MM.1S (cell line): ENCODE measurements around the gene CCT6B.
A peak's percentile ranks its signal among the peaks of the same experiment; 100 is the strongest.

Experiments used
- DNase-seq: peaks from one replicate; pipeline ENCODE4 v3.0.0-alpha.2; 2015
- H2AFZ ChIP-seq: fragments of 300-600 bp; sonication (generic); 2 replicates; pipeline ENCODE4 v1.6.0; 2016; ENCODE audit warnings: antibody characterized with exemption, low read length
- H3F3A ChIP-seq: fragments of 300-600 bp; sonication (generic); 2 replicates; pipeline ENCODE4 v1.6.1; 2016; ENCODE audit warnings: mild to moderate bottlenecking, antibody characterized with exemption, low read length, moderate library complexity, mixed read lengths; ENCODE audit not compliant: insufficient read depth
- H3K27ac ChIP-seq: fragments of 300-600 bp; sonication (generic); 2 replicates; pipeline ENCODE4 v1.5.1; 2016; ENCODE audit warnings: mild to moderate bottlenecking, low read length
- H3K27me3 ChIP-seq: fragments of 300-600 bp; sonication (generic); replicated peaks from 2 replicates; pipeline ENCODE4 v1.6.0; 2016; ENCODE audit warnings: low read length; ENCODE audit not compliant: insufficient read depth
- H3K36me3 ChIP-seq: fragments of 300-600 bp; sonication (generic); replicated peaks from 2 replicates; pipeline ENCODE4 v1.6.1; 2016; ENCODE audit warnings: mild to moderate bottlenecking, low read length, mixed read lengths; ENCODE audit not compliant: insufficient read depth
- H3K4me1 ChIP-seq: fragments of 300-600 bp; sonication (generic); 2 replicates; pipeline ENCODE4 v1.6.1; 2016; ENCODE audit warnings: low read length, mixed read lengths
- H3K4me2 ChIP-seq: fragments of 300-600 bp; sonication (generic); 2 replicates; pipeline ENCODE4 v1.6.0; 2016; ENCODE audit warnings: low read depth, low read length
- H3K4me3 ChIP-seq: fragments of 300-600 bp; sonication (generic); 2 replicates; pipeline ENCODE4 v1.5.1; 2016; ENCODE audit warnings: low read length, mixed read lengths
- H3K79me2 ChIP-seq: fragments of 300-600 bp; sonication (generic); 2 replicates; pipeline ENCODE4 v1.6.1; 2016; ENCODE audit warnings: mixed run types, low read length, mixed read lengths
- H3K9ac ChIP-seq: fragments of 300-600 bp; sonication (generic); 2 replicates; pipeline ENCODE4 v1.6.1; 2016; ENCODE audit warnings: low read length, mixed read lengths
- H3K9me2 ChIP-seq: fragments of 300-600 bp; sonication (generic); replicated peaks from 2 replicates; pipeline ENCODE4 v1.6.1; 2016; ENCODE audit warnings: mild to moderate bottlenecking, low read length, mixed read lengths; ENCODE audit not compliant: insufficient read depth
- H3K9me3 ChIP-seq: fragments of 300-600 bp; sonication (generic); replicated peaks from 2 replicates; pipeline ENCODE4 v1.6.1; 2016; ENCODE audit warnings: mild to moderate bottlenecking, low read length, mixed read lengths; ENCODE audit not compliant: insufficient read depth
- H4K20me1 ChIP-seq: fragments of 300-600 bp; sonication (generic); 2 replicates; pipeline ENCODE4 v1.6.1; 2016; ENCODE audit warnings: mild to moderate bottlenecking, low read length, moderate library complexity, mixed read lengths; ENCODE audit not compliant: insufficient read depth
- CTCF ChIP-seq: fragments of 300-600 bp; sonication (generic); IDR thresholded peaks from 2 replicates; pipeline ENCODE4 v1.5.1; 2016; ENCODE audit warnings: antibody characterized with exemption, low read length, mixed read lengths
- EZH2 ChIP-seq: fragments of 300-600 bp; sonication (generic); optimal IDR thresholded peaks from 2 replicates; pipeline ENCODE3; 2017; ENCODE audit warnings: low read depth, mild to moderate bottlenecking, antibody characterized with exemption, low read length, mixed read lengths
- EZH2phosphoT487 ChIP-seq: fragments of 300-600 bp; sonication (generic); IDR thresholded peaks from 2 replicates; pipeline ENCODE4 v1.6.1; 2018; ENCODE audit warnings: antibody characterized with exemption, low read length

CCT6B gene

GRCh38 chr17:34988644-34989043 is 27.4 kb upstream of the CCT6B start:
- DNase-seq, result no peak
- Histone ChIP-seq H3K79me2 (peaks cover 48% of the 10 kb centered on the region), H3K9me3 (no peaks in the 10 kb centered on the region), H4K20me1 (no peaks in the 10 kb centered on the region), H3K4me1 (peaks cover 47% of the 10 kb centered on the region), H3K4me3 (no peak overlapping the region), H3K9ac (no peak overlapping the region), H3K27ac (no peak overlapping the region), H3F3A (peaks cover 27% of the 10 kb centered on the region), H3K4me2 (0 out of 2 replicates have a peak overlapping the region, but pooled peaks have one; percentile 14), H3K27me3 (no peaks in the 10 kb centered on the region), H2AFZ (no peak overlapping the region), H3K9me2 (no peaks in the 10 kb centered on the region), H3K36me3 (peaks cover 26% of the 10 kb centered on the region)
- TF ChIP-seq EZH2 (no peak), CTCF (no peak), EZH2phosphoT487 (no peak)

GRCh38 chr17:34987232-34987631 is 26.0 kb upstream of the CCT6B start:
- Histone ChIP-seq H3K79me2 (peaks cover 54% of the 10 kb centered on the region), H3K27ac (no peak overlapping the region), H3K27me3 (no peaks in the 10 kb centered on the region), H4K20me1 (no peaks in the 10 kb centered on the region), H3K4me3 (no peak overlapping the region), H3K9ac (no peak overlapping the region), H3K4me2 (no peak overlapping the region), H3K9me3 (no peaks in the 10 kb centered on the region), H3F3A (peaks cover 27% of the 10 kb centered on the region), H3K36me3 (peaks cover 17% of the 10 kb centered on the region), H2AFZ (no peak overlapping the region), H3K4me1 (peaks cover 42% of the 10 kb centered on the region), H3K9me2 (no peaks in the 10 kb centered on the region)
- DNase-seq, result no peak
- TF ChIP-seq CTCF, result no peak
- TF ChIP-seq EZH2phosphoT487, result no peak
- no peak for TF ChIP-seq EZH2

- H3K27ac ChIP-seq, result peak overlapping the region; percentile 88
- no peak for DNase-seq
Measured at GRCh38 chr17:34981538-34982241, 20.4 kb upstream of the CCT6B start.

More at GRCh38 chr17:34981538-34982241, 20.4 kb upstream of the CCT6B start:
- no peaks in the 10 kb centered on the region for H3K9me2 ChIP-seq
- TF ChIP-seq EZH2, result no peak
- peak overlapping the region; percentile 73 for H3K4me3 ChIP-seq
- H4K20me1 ChIP-seq, result no peaks in the 10 kb centered on the region
- no peaks in the 10 kb centered on the region for H3K27me3 ChIP-seq
- no peaks in the 10 kb centered on the region; the same call in 1 of the 2 replicates for H3K36me3 ChIP-seq
- no peaks in the 10 kb centered on the region for H3K9me3 ChIP-seq
- no peak overlapping the region for H2AFZ ChIP-seq
- H3K4me2 ChIP-seq, result peak overlapping the region; percentile 87
- peak overlapping the region; percentile 98 for H3K9ac ChIP-seq
- H3K4me1 ChIP-seq, result 0 out of 2 replicates have a peak, but pooled peaks cover 11% of the 10 kb centered on the region
- peaks cover 5% of the 10 kb centered on the region; the same call in 1 of the 2 replicates for H3F3A ChIP-seq
- peaks cover 47% of the 10 kb centered on the region for H3K79me2 ChIP-seq
